Measurements from ENCODE around the gene BMPER.
A peak's percentile ranks its signal among the peaks of the same experiment; 100 is the strongest.

BMPER gene

DNA sequence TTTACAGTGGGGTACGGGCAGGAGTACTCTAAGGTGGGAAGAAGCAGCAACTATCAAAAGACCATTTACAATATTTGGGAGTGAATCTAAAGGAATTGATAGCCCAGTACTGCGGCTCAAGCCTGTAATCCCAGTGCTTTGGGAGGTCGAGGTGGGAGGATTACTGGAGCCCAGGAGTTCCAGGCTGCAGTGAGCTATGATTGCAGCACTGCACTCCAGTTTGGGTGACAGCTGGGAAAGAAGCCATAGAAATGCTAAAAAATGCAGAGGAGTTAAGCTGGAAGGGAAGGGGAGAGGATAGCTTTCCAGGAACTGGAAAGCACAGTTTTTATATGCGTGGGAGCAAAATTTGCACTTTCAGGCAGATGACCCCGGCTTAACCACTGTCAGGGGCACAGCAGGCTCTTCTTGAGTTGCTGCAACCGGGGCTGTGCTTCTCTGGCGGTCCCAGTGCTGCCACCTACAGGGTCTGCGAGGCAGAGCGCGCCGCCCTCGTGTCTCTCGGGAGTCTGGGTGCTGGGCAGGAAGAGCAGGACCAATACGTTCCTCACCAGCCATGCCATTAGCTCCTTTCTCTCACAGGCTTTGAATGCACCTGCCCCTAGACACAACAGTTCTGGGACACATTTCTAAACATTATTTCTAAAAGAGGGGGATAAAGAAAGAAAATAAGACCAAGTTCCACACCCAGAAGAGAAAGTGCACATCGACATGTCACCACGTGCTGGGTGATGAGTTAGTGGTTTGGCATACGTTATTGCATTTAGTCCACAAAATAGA, 10.1 kb upstream of the BMPER start:
- ATAC-seq = peak; percentile 100
- no peak for TF ChIP-seq ISL1 (CRISPR knock-in tag; IDR thresholded peaks at IDR 0.05)

DNA sequence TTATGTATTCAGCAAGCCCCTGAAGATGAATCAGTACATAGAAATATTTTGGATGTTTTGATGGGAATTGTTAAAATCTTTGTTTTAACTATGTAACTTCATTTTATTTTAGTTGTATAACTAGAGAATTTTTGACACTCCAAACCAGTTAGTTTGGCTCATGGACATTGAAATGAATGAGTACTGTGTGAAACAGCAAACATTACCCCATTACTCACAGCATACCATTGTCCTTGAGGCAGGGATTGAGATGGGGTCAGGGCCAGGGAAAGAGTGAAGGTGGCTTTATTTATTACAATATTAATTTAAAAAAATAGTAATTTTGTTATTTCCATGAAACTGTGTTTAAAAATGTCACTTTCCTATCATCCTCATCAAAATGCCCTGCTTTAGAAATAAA, 4.8 kb upstream of the BMPER start:
- ATAC-seq = no peak
- no peak for TF ChIP-seq ZNF8 (CRISPR knock-in tag; IDR thresholded peaks at IDR 0.05)
- no peak for TF ChIP-seq TOX (CRISPR knock-in tag; IDR thresholded peaks at IDR 0.05; ENCODE audit: borderline replicate concordance)
- no peak for TF ChIP-seq TCF4 (CRISPR knock-in tag; IDR thresholded peaks at IDR 0.05; ENCODE audit: borderline replicate concordance)
- TF ChIP-seq ZNF70 (CRISPR knock-in tag; IDR thresholded peaks at IDR 0.05) = no peak
- no peak for TF ChIP-seq PPARA (CRISPR knock-in tag; IDR thresholded peaks at IDR 0.05; ENCODE audit: borderline replicate concordance)
- no peak for TF ChIP-seq CSDC2 (CRISPR knock-in tag; IDR thresholded peaks at IDR 0.05)
- TF ChIP-seq GLIS3 (CRISPR knock-in tag; IDR thresholded peaks at IDR 0.05) = no peak
- TF ChIP-seq, protein P1, sequence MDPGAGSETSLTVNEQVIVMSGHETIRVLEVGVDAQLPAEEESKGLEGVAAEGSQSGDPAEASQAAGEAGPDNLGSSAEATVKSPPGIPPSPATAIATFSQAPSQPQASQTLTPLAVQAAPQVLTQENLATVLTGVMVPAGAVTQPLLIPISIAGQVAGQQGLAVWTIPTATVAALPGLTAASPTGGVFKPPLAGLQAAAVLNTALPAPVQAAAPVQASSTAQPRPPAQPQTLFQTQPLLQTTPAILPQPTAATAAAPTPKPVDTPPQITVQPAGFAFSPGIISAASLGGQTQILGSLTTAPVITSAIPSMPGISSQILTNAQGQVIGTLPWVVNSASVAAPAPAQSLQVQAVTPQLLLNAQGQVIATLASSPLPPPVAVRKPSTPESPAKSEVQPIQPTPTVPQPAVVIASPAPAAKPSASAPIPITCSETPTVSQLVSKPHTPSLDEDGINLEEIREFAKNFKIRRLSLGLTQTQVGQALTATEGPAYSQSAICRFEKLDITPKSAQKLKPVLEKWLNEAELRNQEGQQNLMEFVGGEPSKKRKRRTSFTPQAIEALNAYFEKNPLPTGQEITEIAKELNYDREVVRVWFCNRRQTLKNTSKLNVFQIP (CRISPR knock-in tag; IDR thresholded peaks at IDR 0.05; ENCODE audit: borderline replicate concordance, low read depth) = no peak
- TF ChIP-seq, protein P2, sequence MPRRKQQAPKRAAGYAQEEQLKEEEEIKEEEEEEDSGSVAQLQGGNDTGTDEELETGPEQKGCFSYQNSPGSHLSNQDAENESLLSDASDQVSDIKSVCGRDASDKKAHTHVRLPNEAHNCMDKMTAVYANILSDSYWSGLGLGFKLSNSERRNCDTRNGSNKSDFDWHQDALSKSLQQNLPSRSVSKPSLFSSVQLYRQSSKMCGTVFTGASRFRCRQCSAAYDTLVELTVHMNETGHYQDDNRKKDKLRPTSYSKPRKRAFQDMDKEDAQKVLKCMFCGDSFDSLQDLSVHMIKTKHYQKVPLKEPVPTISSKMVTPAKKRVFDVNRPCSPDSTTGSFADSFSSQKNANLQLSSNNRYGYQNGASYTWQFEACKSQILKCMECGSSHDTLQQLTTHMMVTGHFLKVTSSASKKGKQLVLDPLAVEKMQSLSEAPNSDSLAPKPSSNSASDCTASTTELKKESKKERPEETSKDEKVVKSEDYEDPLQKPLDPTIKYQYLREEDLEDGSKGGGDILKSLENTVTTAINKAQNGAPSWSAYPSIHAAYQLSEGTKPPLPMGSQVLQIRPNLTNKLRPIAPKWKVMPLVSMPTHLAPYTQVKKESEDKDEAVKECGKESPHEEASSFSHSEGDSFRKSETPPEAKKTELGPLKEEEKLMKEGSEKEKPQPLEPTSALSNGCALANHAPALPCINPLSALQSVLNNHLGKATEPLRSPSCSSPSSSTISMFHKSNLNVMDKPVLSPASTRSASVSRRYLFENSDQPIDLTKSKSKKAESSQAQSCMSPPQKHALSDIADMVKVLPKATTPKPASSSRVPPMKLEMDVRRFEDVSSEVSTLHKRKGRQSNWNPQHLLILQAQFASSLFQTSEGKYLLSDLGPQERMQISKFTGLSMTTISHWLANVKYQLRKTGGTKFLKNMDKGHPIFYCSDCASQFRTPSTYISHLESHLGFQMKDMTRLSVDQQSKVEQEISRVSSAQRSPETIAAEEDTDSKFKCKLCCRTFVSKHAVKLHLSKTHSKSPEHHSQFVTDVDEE (CRISPR knock-in tag; IDR thresholded peaks at IDR 0.05) = no peak
- no peak for TF ChIP-seq ZC3H10 (CRISPR knock-in tag; IDR thresholded peaks at IDR 0.05)
- TF ChIP-seq SNAI2 (CRISPR knock-in tag; IDR thresholded peaks at IDR 0.05) = no peak
- TF ChIP-seq ZNF565 (CRISPR knock-in tag; conservative IDR thresholded peaks at IDR 0.05; ENCODE audit: low read depth) = no peak
- TF ChIP-seq, protein P3, sequence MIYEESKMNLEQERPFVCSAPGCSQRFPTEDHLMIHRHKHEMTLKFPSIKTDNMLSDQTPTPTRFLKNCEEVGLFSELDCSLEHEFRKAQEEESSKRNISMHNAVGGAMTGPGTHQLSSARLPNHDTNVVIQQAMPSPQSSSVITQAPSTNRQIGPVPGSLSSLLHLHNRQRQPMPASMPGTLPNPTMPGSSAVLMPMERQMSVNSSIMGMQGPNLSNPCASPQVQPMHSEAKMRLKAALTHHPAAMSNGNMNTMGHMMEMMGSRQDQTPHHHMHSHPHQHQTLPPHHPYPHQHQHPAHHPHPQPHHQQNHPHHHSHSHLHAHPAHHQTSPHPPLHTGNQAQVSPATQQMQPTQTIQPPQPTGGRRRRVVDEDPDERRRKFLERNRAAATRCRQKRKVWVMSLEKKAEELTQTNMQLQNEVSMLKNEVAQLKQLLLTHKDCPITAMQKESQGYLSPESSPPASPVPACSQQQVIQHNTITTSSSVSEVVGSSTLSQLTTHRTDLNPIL (CRISPR knock-in tag; IDR thresholded peaks at IDR 0.05; ENCODE audit: low read depth) = no peak
- TF ChIP-seq OSR1 (CRISPR knock-in tag; IDR thresholded peaks at IDR 0.05) = no peak
- no peak for TF ChIP-seq BACH2 (CRISPR knock-in tag; IDR thresholded peaks at IDR 0.05; ENCODE audit: borderline replicate concordance)
- TF ChIP-seq, protein P4, sequence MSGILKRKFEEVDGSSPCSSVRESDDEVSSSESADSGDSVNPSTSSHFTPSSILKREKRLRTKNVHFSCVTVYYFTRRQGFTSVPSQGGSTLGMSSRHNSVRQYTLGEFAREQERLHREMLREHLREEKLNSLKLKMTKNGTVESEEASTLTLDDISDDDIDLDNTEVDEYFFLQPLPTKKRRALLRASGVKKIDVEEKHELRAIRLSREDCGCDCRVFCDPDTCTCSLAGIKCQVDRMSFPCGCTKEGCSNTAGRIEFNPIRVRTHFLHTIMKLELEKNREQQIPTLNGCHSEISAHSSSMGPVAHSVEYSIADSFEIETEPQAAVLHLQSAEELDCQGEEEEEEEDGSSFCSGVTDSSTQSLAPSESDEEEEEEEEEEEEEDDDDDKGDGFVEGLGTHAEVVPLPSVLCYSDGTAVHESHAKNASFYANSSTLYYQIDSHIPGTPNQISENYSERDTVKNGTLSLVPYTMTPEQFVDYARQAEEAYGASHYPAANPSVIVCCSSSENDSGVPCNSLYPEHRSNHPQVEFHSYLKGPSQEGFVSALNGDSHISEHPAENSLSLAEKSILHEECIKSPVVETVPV (CRISPR knock-in tag; IDR thresholded peaks at IDR 0.05) = no peak

DNA sequence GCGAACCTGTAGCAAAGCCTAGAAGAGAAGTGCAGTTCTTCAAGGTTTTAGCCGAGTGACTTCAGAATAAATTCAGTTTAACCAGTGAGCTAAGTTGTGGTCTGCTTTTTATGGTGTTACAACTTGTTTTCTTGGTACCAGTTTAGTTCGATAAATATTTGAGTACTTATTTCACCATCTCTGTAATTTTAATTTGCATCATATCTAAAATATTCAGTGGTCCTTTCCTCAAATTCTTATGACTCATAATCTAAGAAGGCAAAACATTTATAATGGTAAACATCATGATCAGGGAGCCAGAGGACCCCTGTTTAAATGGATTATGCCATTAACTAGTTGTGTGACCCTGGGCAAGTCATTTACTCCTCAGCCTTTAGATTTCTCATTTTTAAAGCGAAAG, 4.1 kb upstream of the BMPER start:
- no peak for ATAC-seq
- TF ChIP-seq TOX (CRISPR knock-in tag; IDR thresholded peaks at IDR 0.05; ENCODE audit: borderline replicate concordance) (no peak), ARNTL (CRISPR knock-in tag; IDR thresholded peaks at IDR 0.05; ENCODE audit: borderline replicate concordance, low read depth) (no peak), ZC3H10 (CRISPR knock-in tag; IDR thresholded peaks at IDR 0.05) (no peak), ZNF565 (CRISPR knock-in tag; conservative IDR thresholded peaks at IDR 0.05; ENCODE audit: low read depth) (no peak), PPARA (CRISPR knock-in tag; IDR thresholded peaks at IDR 0.05; ENCODE audit: borderline replicate concordance) (no peak), RARB (CRISPR knock-in tag; IDR thresholded peaks at IDR 0.05) (no peak), ZNF70 (CRISPR knock-in tag; IDR thresholded peaks at IDR 0.05) (no peak)
- TF ChIP-seq, protein P2 (CRISPR knock-in tag; IDR thresholded peaks at IDR 0.05) = no peak
- TF ChIP-seq, protein P1 (CRISPR knock-in tag; IDR thresholded peaks at IDR 0.05; ENCODE audit: borderline replicate concordance, low read depth) = no peak
- TF ChIP-seq, protein P4 (CRISPR knock-in tag; IDR thresholded peaks at IDR 0.05) = no peak
- TF ChIP-seq, protein P3 (CRISPR knock-in tag; IDR thresholded peaks at IDR 0.05; ENCODE audit: low read depth) = no peak

Measured in SK-N-SH treated with all-trans-retinoic acid at 6 μM for 48 hours (cell line).